ENCODE measurements around the gene SLC7A5. TPM values are rescaled to one million over a fixed set of nuclear protein-coding genes. Genes with fewer than 3 reads are reported as not detected.
"Not testable (repeated sequence)": the region's sequence is repeated elsewhere in the genome, so short reads cannot be mapped to it uniquely, and the experiment has no call there.

Gene SLC7A5
- total RNA-seq, 2 donors from 2014 or later: 50.4 to 53.9 TPM

- Mint-ChIP-seq H3K27ac (no peak overlapping the region), H3K4me1 (peaks cover under 1% of the 10 kb centered on the region), H3K36me3 (ENCODE audit: low read depth) (no peaks in the 10 kb centered on the region), H3K27me3 (peaks cover 2% of the 10 kb centered on the region), H3K4me3 (no peak overlapping the region)
- ATAC-seq (no peak), DNase-seq (no peak)
- H3K9me3 ChIP-seq (ENCODE audit: control insufficient read depth, low read length, poor library complexity, severe bottlenecking): no peaks in the 10 kb centered on the region
These were observed 10.9 kb upstream of the SLC7A5 start for GRCh38 chr16:87880117-87880696.

- not testable (repeated sequence) for ATAC-seq; H3K9me3 ChIP-seq (ENCODE audit: control insufficient read depth, low read length, poor library complexity, severe bottlenecking); H3K27me3 Mint-ChIP-seq; H3K27ac Mint-ChIP-seq; H3K4me3 Mint-ChIP-seq; DNase-seq; H3K36me3 Mint-ChIP-seq (ENCODE audit: low read depth); H3K4me1 Mint-ChIP-seq
These were observed 10.2 kb upstream of the SLC7A5 start for GRCh38 chr16:87879411-87880013.

GRCh38 chr16:87878704-87879103, 9.4 kb upstream of the SLC7A5 start:
- DNase-seq (no peak), ATAC-seq (no peak)
- peaks cover 6% of the 10 kb centered on the region for H3K4me1 Mint-ChIP-seq
- H3K4me3 Mint-ChIP-seq: no peak overlapping the region
- no peaks in the 10 kb centered on the region for H3K36me3 Mint-ChIP-seq (ENCODE audit: low read depth)
- no peak overlapping the region for H3K27ac Mint-ChIP-seq
- H3K9me3 ChIP-seq (ENCODE audit: control insufficient read depth, low read length, poor library complexity, severe bottlenecking): no peaks in the 10 kb centered on the region
- H3K27me3 Mint-ChIP-seq: peaks cover 11% of the 10 kb centered on the region

- ATAC-seq: no peak
- H3K4me3 Mint-ChIP-seq: no peak overlapping the region
- no peak for DNase-seq
- H3K36me3 Mint-ChIP-seq (ENCODE audit: low read depth): no peaks in the 10 kb centered on the region
- peaks cover 11% of the 10 kb centered on the region for H3K27me3 Mint-ChIP-seq
- no peaks in the 10 kb centered on the region for H3K9me3 ChIP-seq (ENCODE audit: control insufficient read depth, low read length, poor library complexity, severe bottlenecking)
- peaks cover 6% of the 10 kb centered on the region for H3K4me1 Mint-ChIP-seq
- H3K27ac Mint-ChIP-seq: no peak overlapping the region
These were observed 8.7 kb upstream of the SLC7A5 start for GRCh38 chr16:87877942-87878507.

- H3K4me1 Mint-ChIP-seq: peaks cover 13% of the 10 kb centered on the region
- peak overlapping the region; percentile 72 for H3K4me3 Mint-ChIP-seq
- ATAC-seq (peak; percentile 47), DNase-seq (no peak)
- H3K36me3 Mint-ChIP-seq (ENCODE audit: low read depth): peaks cover 2% of the 10 kb centered on the region
- H3K27ac Mint-ChIP-seq: no peak overlapping the region
- no peaks in the 10 kb centered on the region for H3K9me3 ChIP-seq (ENCODE audit: control insufficient read depth, low read length, poor library complexity, severe bottlenecking)
- peaks cover 16% of the 10 kb centered on the region for H3K27me3 Mint-ChIP-seq
These were observed 5.5 kb upstream of the SLC7A5 start for GRCh38 chr16:87874639-87875427.

GRCh38 chr16:87870418-87871291, 1.3 kb upstream of the SLC7A5 start:
- Mint-ChIP-seq H3K27me3 (peaks cover 16% of the 10 kb centered on the region), H3K4me1 (peaks cover 38% of the 10 kb centered on the region)
- H3K36me3 Mint-ChIP-seq (ENCODE audit: low read depth): not testable (repeated sequence)

GRCh38 chr16:87869879-87870417, 641 bp upstream of the SLC7A5 start:
- not testable (repeated sequence) for H3K27ac Mint-ChIP-seq; H3K36me3 Mint-ChIP-seq (ENCODE audit: low read depth); H3K9me3 ChIP-seq (ENCODE audit: control insufficient read depth, low read length, poor library complexity, severe bottlenecking); DNase-seq; ATAC-seq
- Mint-ChIP-seq H3K4me3 (peak overlapping the region; percentile 99), H3K27me3 (peaks cover 10% of the 10 kb centered on the region), H3K4me1 (peaks cover 36% of the 10 kb centered on the region)

More at GRCh38 chr16:87870418-87871291, 1.3 kb upstream of the SLC7A5 start:
- H3K4me3 Mint-ChIP-seq: peak overlapping the region; percentile 99
- DNase-seq; ATAC-seq; H3K27ac Mint-ChIP-seq; H3K9me3 ChIP-seq (ENCODE audit: control insufficient read depth, low read length, poor library complexity, severe bottlenecking): not testable (repeated sequence)

- Mint-ChIP-seq H3K4me1 (peaks cover 37% of the 10 kb centered on the region), H3K27ac (peak overlapping the region; percentile 97), H3K4me3 (peak overlapping the region; percentile 99)
- peak in 1 of 3 donors; percentile 48 for DNase-seq
- ATAC-seq: peak; percentile 62
- H3K9me3 ChIP-seq (ENCODE audit: control insufficient read depth, low read length, poor library complexity, severe bottlenecking); H3K27me3 Mint-ChIP-seq; H3K36me3 Mint-ChIP-seq (ENCODE audit: low read depth): not testable (repeated sequence)
These were observed 865 bp downstream of the SLC7A5 start for GRCh38 chr16:87868254-87869029.

- not testable (repeated sequence) for H3K36me3 Mint-ChIP-seq (ENCODE audit: low read depth); H3K27me3 Mint-ChIP-seq; H3K9me3 ChIP-seq (ENCODE audit: control insufficient read depth, low read length, poor library complexity, severe bottlenecking)
- DNase-seq (peak; percentile 31 to 50 (median 33)), ATAC-seq (peak; percentile 35)
- peak overlapping the region; percentile 99 for H3K4me3 Mint-ChIP-seq
- H3K27ac Mint-ChIP-seq: peak overlapping the region; percentile 97
- peaks cover 30% of the 10 kb centered on the region for H3K4me1 Mint-ChIP-seq
These were observed 3.3 kb downstream of the SLC7A5 start for GRCh38 chr16:87865902-87866555.

- Mint-ChIP-seq H3K27me3 (no peaks in the 10 kb centered on the region), H3K4me1 (peaks cover 35% of the 10 kb centered on the region), H3K27ac (peak overlapping the region; percentile 97), H3K4me3 (no peak overlapping the region), H3K36me3 (ENCODE audit: low read depth) (no peaks in the 10 kb centered on the region)
- DNase-seq: no peak
- ATAC-seq: no peak
- no peaks in the 10 kb centered on the region for H3K9me3 ChIP-seq (ENCODE audit: control insufficient read depth, low read length, poor library complexity, severe bottlenecking)
These were observed 4.8 kb downstream of the SLC7A5 start for GRCh38 chr16:87864331-87864989.

GRCh38 chr16:87863327-87863635, 6.0 kb downstream of the SLC7A5 start:
- H3K27ac Mint-ChIP-seq; H3K27me3 Mint-ChIP-seq; H3K9me3 ChIP-seq (ENCODE audit: control insufficient read depth, low read length, poor library complexity, severe bottlenecking); DNase-seq; H3K36me3 Mint-ChIP-seq (ENCODE audit: low read depth); ATAC-seq; H3K4me3 Mint-ChIP-seq: not testable (repeated sequence)
- H3K4me1 Mint-ChIP-seq: peaks cover 30% of the 10 kb centered on the region
